ENCODE results near the gene CARM1.
"Not testable (repeated sequence)": the region's sequence is repeated elsewhere in the genome, so short reads cannot be mapped to it uniquely, and the experiment has no call there.

The CARM1 gene

GRCh38 chr19:10876459-10877240 lies 5.3 kb downstream of the CARM1 start:
- peak; percentile 46 to 70 for DNase-seq

GRCh38 chr19:10877608-10878007 lies 6.3 kb downstream of the CARM1 start:
- not testable (repeated sequence) for DNase-seq

GRCh38 chr19:10878253-10878652 lies 6.9 kb downstream of the CARM1 start:
- DNase-seq = no peak

DNA sequence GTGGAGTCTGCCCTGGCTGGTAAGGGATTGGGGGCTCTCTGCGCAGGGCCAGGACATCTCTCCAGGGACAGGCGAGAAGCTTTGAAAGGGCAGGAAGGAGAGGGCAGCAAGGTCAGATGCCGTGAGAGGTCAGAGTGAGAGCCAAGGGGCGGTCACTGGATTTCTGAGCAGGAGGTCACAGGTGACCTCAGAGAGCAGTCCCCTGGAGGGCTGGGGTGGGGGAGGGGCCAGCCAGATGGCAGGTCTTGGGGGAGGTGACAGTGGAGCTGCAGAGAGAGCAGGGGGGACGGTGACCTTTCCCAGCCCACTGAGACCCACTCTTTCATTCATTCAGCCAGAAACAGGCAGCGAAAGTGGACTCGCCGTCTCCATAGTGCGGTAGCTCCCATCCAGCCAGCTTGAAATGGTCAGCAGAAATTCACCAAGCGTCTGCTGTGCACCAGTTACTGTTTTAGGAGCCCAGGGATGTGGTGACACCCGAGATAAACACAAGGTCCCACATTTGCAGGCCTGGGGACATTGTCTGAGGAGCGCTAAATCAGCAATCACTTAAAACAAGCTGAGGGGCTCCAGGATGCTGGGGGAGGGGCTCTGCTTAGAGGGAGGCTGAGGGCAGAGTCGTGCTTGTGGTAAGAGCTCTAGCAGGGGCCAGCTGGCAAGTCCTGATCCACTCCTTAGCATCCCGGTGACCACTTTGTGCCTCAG lies 10.2 kb downstream of the CARM1 start:
- no peak for DNase-seq

GRCh38 chr19:10882108-10882457 lies 10.7 kb downstream of the CARM1 start:
- no peak for DNase-seq

DNA sequence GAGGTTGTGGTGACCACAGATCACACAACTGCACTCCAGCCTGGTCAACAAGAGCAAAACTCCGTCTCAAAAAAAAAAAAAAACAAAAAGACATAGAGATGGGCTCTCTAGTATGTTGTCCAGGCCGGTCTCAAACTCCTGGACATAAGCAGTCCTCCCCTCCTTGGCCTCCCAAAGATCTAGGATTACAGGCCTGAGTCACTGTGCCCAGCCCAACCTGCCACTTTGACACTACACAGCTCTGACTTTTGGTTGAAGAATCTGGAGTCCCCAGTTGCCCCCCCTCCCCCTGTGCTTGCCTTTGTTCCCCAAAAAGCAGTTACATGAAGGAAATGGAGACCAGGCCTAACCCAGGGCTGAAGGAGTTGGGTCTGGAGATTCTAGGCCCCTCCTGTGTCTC lies 12.9 kb downstream of the CARM1 start:
- DNase-seq = no peak

GRCh38 chr19:10885201-10886169 lies 14.1 kb downstream of the CARM1 start:
- DNase-seq = no peak

- DNase-seq = no peak
These were observed 16.4 kb downstream of the CARM1 start for GRCh38 chr19:10887616-10888367.

DNA sequence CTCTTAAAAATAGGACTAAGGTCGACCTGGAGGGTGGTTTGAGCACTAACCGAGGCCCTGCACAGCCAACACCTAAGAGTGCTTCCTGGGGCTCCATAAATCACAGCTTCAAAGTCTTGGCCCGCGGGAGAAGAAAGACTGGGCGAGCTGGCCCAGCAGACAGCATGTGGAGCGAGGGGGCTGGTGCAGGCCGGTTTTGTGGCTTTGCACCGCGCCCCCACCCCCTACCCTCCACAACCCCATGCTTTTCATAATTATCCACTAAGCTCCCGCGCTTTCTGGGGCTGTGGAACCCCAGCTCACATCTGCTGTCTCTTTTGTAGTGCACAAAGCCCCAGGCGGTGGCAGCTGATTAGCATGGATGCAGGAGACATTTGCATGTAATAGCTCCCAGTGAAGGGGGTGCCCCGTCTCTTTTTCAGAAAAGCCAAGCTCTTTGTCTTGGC lies 17.1 kb downstream of the CARM1 start:
- DNase-seq = no peak

GRCh38 chr19:10889880-10890279 lies 18.5 kb downstream of the CARM1 start:
- DNase-seq = no peak

DNA sequence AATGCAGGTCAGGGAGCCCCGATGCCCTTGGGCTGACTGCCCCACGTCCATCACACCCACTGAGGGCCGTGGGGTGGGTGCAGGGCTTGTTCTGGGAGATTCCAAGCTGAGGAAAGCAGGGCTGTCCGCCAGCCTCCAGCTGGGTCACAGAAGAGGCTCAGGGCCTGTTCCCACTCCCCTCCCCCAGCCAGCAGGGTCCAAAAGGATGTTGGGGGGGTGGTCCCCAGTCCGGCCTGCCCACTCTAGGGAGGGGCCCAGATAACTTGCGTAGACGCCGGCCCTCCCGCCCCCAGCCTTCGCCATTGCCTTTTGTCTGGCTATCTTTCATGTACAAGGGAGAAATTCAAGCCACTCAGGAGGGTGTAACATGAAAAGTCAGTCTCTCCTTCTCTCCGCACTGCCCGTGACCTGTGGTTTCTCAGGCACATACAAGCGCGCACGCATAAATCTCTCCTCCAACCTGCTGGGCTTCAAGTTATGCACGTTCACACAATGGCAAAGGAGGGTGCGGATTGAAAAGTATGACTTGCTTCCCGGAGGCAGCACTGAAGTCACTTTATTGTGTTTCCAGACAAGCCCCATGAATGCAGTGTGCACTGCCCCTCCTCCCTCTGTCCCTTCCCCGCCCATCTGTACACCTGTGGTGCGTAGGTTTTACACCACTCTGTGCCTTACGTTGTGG lies 20.2 kb downstream of the CARM1 start:
- no peak for DNase-seq

GRCh38 chr19:10892256-10892655 lies 20.9 kb downstream of the CARM1 start:
- no peak for DNase-seq

DNA sequence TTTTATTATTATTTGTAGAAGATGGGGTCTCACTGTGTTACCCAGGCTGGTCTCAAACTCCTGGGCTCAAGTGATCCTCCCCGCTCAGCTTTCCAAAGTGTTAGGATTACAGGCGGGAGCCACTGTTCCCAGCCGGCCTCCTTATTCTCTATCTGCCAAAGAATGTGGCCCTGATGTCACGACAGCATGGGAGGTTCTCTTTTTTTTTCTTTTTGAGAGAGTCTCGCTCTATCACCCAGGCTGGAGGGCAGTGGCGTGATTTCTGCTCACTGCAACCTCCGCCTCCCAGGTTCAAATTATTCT lies 23.5 kb downstream of the CARM1 start:
- DNase-seq = no peak

- no peak for DNase-seq
These were observed 24.0 kb downstream of the CARM1 start for GRCh38 chr19:10895363-10895762.

DNA sequence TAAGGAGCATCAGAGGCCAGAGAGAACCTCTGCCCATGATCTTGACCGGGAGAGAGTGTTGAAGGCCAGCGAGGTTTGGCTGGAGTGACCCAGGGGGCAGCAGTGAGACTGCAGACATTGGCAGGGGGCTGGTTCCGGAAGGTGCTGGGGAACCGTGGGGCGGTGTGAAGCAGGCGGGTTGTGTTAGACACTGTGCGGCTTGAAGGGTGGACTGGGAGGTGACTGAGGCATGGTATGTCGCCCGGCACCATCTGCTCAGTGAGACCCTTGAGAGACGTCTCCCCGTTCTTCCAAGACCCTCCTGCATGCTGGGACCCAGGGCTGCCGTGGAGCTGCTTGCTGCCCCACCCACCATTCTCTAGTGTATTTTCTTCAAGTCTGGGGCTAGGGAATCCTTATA lies 24.6 kb downstream of the CARM1 start:
- DNase-seq = no peak

DNA sequence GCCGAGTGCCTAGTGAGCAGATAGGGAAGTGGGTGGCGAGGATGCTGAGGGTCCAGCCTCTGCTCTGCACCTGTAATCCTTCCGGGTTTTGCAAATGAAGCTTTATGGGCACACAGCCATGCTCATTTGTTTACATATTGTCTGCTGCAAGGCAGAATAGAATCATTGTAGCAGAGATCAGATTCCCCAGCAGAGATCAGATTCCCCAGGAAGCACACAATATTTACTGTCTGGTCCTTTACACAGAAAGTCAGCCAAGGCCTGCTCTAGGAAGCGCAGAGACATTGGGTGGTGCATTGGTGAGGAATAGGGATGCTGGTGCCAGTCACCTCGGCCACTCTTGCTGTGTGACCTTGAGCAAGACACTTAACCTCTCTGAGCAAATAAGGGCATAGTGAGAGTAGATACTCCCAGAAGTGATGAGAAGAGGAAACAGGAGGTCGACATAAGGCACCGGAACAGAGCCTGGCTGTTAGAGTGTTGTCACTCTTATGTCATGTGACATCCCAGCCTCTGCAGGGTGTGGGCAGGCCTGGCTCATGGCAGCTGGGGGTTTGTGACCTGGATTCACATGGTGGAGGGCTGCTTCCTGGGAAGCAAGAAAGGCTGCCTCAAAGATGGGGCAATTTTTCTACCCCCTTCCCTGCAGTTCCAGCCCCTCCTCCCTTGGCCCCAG lies 25.6 kb downstream of the CARM1 start:
- peak; percentile 24 to 60 for DNase-seq

- no peak for DNase-seq
These were observed 27.3 kb downstream of the CARM1 start for GRCh38 chr19:10898633-10899032.

DNA sequence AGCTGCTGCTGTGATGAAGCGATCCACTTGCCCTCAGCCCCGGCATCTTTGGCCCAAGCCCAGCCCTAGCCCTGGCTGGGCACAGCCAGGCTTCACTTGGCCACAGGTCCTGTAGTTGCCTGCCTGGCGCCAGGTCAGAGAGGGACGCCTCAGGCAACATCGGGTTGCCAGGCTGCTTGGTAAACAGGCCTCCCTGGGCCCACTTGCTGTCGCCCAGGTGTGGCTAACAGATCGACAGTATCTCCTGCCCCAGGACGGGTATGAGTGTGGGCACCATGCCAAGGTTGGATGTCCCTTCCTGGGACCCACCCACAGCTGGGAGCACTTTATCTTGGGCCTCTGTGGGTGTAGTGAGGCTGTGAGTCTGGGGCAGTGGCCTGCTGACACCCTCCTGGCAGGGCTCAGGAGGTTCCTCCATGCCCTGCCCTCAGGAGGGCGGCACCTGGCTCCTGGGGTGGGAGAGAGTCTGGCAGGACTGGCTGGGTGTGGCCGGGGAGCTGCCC lies 27.8 kb downstream of the CARM1 start:
- DNase-seq = no peak

DNA sequence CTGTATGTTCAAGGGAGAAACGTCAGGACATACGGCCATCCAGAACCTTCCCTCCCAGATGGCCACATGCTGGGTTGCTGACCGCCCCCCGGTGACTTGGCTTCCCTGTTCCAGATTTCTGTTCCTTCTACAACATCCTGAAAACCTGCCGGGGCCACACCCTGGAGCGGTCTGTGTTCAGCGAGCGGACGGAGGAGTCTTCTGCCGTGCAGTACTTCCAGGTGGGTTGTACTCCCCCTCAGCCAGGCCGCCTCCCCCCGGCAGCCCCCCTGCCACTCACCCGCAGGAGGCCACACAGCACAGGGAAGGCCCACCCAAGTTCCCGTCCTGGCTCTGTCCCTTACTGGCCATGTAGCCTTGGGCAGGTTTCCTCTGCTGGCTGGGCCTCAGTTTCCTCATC lies 36.6 kb downstream of the CARM1 start:
- DNase-seq = no peak

DNA sequence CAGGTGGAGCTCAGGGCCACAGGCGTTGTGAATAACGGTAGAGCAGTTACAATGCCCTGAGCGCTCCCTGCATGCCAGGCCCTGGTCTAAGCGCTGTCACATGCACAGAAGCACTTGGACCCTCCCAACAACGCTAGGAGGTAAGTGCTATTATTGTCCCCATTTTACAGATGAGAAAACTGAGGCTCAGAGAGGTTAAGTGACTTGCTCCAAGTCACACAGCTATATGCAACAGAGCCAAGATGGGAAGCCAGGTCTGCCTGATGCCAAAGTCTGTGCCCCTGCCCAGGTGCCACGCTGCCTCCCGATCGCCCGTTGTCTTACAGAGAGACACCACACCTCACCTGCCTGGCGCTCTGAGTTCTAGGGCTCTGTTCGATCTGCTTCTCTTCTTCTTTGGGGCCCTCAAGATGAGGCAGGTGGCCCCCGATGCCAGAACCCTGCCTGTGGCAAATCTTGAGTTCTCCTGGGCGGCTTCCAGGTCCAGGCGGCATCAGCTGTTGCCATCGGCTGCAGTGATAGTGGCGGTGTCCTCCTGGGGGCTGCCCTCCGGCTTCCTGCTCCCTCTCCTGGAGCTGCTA lies 37.1 kb downstream of the CARM1 start:
- DNase-seq = no peak

Data from inflammatory macrophage treated with lipopolysaccharide for 1 hour (primary cell).